ENCODE measurements around the gene DISP2. TPM values are rescaled to one million over a fixed set of nuclear protein-coding genes. Genes with fewer than 3 reads are reported as not detected.

The DISP2 gene
- total RNA-seq, 1 experiment from 2014 or later = 0.62 TPM

DNA sequence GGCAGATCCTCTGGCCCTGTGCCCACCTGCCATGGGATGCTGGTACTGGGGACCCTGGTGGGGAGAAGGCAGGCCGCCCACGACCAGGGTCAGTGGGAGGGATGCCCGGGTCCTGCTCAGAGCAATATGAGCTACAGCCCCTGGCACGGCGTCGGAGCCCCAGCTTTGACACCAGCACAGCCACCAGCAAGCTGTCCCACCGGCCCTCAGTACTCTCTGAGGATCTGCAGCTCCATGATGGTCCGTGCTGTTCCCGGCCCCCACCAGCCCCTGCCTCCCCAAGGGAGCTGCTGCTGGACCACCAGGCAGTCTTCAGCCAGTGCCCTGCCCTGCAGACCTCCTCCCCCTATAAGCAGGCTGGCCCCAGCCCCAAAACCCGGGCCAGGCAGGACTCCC lies 11.5 kb downstream of the DISP2 start:
- DNase-seq (ENCODE audit: low spot score) = no peak
- Histone ChIP-seq H3K9me3 (ENCODE audit: low read depth, low read length, poor library complexity, severe bottlenecking) (no peaks in the 10 kb centered on the region), H3K36me3 (ENCODE audit: insufficient read depth, low read length, poor library complexity, severe bottlenecking) (no peaks in the 10 kb centered on the region), H3K4me1 (ENCODE audit: insufficient read depth, low read length, poor library complexity, severe bottlenecking) (peaks cover 9% of the 10 kb centered on the region), H3K27ac (ENCODE audit: low read depth, low read length, poor library complexity, severe bottlenecking) (no peak overlapping the region), H3K4me3 (ENCODE audit: low read depth, low read length, poor library complexity, severe bottlenecking) (no peak overlapping the region), H3K27me3 (replicated peaks; ENCODE audit: insufficient read depth, low read depth, low read length, poor library complexity) (no peaks in the 10 kb centered on the region)
- POLR2A ChIA-PET (ENCODE audit: low non-redundant PET) = no interaction called here
- intact Hi-C loops (cut with micrococcal nuclease; ENCODE audit: unreplicated experiment) = no loop called here
- CTCF ChIA-PET = no interaction called here
- TF ChIP-seq, protein P1, sequence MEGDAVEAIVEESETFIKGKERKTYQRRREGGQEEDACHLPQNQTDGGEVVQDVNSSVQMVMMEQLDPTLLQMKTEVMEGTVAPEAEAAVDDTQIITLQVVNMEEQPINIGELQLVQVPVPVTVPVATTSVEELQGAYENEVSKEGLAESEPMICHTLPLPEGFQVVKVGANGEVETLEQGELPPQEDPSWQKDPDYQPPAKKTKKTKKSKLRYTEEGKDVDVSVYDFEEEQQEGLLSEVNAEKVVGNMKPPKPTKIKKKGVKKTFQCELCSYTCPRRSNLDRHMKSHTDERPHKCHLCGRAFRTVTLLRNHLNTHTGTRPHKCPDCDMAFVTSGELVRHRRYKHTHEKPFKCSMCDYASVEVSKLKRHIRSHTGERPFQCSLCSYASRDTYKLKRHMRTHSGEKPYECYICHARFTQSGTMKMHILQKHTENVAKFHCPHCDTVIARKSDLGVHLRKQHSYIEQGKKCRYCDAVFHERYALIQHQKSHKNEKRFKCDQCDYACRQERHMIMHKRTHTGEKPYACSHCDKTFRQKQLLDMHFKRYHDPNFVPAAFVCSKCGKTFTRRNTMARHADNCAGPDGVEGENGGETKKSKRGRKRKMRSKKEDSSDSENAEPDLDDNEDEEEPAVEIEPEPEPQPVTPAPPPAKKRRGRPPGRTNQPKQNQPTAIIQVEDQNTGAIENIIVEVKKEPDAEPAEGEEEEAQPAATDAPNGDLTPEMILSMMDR (conservative IDR thresholded peaks at IDR 0.05; ENCODE audit: low read depth, low read length) = no peak
- no peak for TF ChIP-seq EZH2 (IDR thresholded peaks at IDR 0.05; ENCODE audit: borderline replicate concordance, low read depth, low read length, poor library complexity, severe bottlenecking)
- BruUV-seq (replicated peaks) = no TSS peak

DNA sequence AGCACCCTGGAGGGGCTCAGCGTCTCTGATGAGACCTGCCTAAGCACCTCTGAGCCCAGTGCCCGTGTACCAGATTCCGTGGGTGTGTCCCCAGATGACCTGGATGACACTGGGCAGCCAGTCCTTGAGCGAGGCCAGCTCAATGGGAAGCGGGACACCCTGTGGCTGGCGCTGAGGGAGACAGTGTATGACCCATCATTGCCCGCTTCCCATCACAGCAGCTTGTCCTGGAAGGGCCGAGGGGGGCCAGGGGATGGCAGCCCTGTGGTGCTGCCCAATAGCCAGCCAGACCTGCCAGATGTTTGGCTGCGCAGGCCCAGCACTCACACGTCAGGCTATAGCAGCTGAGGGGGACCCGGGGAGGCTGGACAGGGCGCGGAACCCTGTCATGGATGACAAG lies 12.0 kb downstream of the DISP2 start:
- Histone ChIP-seq H3K27me3 (replicated peaks; ENCODE audit: insufficient read depth, low read depth, low read length, poor library complexity) (no peaks in the 10 kb centered on the region), H3K4me3 (ENCODE audit: low read depth, low read length, poor library complexity, severe bottlenecking) (no peak overlapping the region), H3K4me1 (ENCODE audit: insufficient read depth, low read length, poor library complexity, severe bottlenecking) (peaks cover 9% of the 10 kb centered on the region), H3K27ac (ENCODE audit: low read depth, low read length, poor library complexity, severe bottlenecking) (no peak overlapping the region), H3K36me3 (ENCODE audit: insufficient read depth, low read length, poor library complexity, severe bottlenecking) (no peaks in the 10 kb centered on the region), H3K9me3 (ENCODE audit: low read depth, low read length, poor library complexity, severe bottlenecking) (no peaks in the 10 kb centered on the region)
- ChIA-PET CTCF (no interaction called here), POLR2A (ENCODE audit: low non-redundant PET) (no interaction called here)
- no TSS peak for BruUV-seq (replicated peaks)
- no peak for TF ChIP-seq EZH2 (IDR thresholded peaks at IDR 0.05; ENCODE audit: borderline replicate concordance, low read depth, low read length, poor library complexity, severe bottlenecking)
- TF ChIP-seq, protein P1 (conservative IDR thresholded peaks at IDR 0.05; ENCODE audit: low read depth, low read length) = no peak
- intact Hi-C loops (cut with micrococcal nuclease; ENCODE audit: unreplicated experiment) = no loop called here
- no peak for DNase-seq (ENCODE audit: low spot score)

DNA sequence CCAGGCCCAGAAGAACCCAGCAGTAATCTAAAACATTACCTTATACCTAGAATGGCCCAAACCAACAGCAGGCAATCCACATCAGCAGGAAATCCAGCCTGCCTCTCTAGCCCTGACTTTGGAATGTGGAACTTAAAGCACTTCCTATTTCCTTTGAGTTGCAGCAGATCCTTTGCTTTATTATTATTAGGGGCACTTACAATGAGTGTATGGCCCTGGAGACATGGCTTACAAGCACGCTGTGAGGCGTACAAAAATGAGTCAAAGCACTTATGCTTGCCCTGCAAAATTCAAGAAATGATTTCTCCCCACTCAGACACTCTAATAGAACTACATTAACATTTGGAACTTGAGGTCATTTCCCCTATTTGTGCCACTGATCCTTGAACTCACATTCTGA lies 15.0 kb downstream of the DISP2 start:
- POLR2A ChIA-PET (ENCODE audit: low non-redundant PET) = no interaction called here
- intact Hi-C loops (cut with micrococcal nuclease; ENCODE audit: unreplicated experiment) = no loop called here

More for the DNA sequence above, 15.0 kb downstream of the DISP2 start:
- Histone ChIP-seq H3K27me3 (replicated peaks; ENCODE audit: insufficient read depth, low read depth, low read length, poor library complexity) (no peaks in the 10 kb centered on the region), H3K4me1 (ENCODE audit: insufficient read depth, low read length, poor library complexity, severe bottlenecking) (peaks cover 5% of the 10 kb centered on the region), H3K27ac (ENCODE audit: low read depth, low read length, poor library complexity, severe bottlenecking) (no peak overlapping the region), H3K36me3 (ENCODE audit: insufficient read depth, low read length, poor library complexity, severe bottlenecking) (no peaks in the 10 kb centered on the region), H3K4me3 (ENCODE audit: low read depth, low read length, poor library complexity, severe bottlenecking) (no peak overlapping the region), H3K9me3 (ENCODE audit: low read depth, low read length, poor library complexity, severe bottlenecking) (no peaks in the 10 kb centered on the region)
- DNase-seq (ENCODE audit: low spot score) = no peak
- CTCF ChIA-PET = no interaction called here
- TF ChIP-seq, protein P1 (conservative IDR thresholded peaks at IDR 0.05; ENCODE audit: low read depth, low read length) = no peak
- TF ChIP-seq EZH2 (IDR thresholded peaks at IDR 0.05; ENCODE audit: borderline replicate concordance, low read depth, low read length, poor library complexity, severe bottlenecking) = no peak
- BruUV-seq (replicated peaks) = no TSS peak

Measured in A673 (cell line).